Stomach (tissue), 4 donors: Measurements from ENCODE around the gene ALG8.

Source experiments
- POLR2A ChIP-seq, 4 donors: fragments of 450-650 bp; IDR thresholded peaks; one replicate each; pipeline ENCODE4 v1.6.1; 2016; ENCODE audit warnings: antibody characterized with exemption in 4 of 4, control low read depth in 2 of 4, mild to moderate bottlenecking in 1 of 4, moderate library complexity in 1 of 4
- TF ChIP-seq, protein P1 (sequence below), 7 experiments: fragments of 450-650 bp in 4 of 7; fragments of 200-600 bp in 3 of 7; sonication (generic) in 3 of 7; IDR thresholded peaks; one replicate each; pipeline ENCODE4 v1.5.1; 2016 to 2019; ENCODE audit warnings: antibody characterized with exemption in 7 of 7, control low read depth in 2 of 7, mild to moderate bottlenecking in 1 of 7

DNA sequence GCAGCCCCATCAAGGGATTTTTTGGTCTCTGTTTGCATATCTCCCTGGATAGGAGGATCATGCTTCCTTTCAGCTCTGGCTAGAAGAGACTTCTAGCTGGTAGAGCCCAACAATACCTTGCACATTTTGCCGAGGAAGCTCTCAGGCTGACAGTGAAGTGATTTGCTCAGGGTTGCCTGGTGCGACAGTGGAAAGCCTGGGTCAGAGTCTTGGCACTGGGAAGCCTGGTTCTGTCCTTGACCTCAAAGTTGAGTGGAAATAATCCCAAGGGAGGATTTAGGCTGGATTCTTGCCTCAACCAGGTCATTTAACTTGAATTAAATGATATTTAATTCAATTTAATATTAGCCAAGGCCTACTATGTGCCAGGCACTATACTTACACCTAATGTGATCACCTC lies 24.4 kb upstream of the ALG8 start:
- TF ChIP-seq, protein P1, sequence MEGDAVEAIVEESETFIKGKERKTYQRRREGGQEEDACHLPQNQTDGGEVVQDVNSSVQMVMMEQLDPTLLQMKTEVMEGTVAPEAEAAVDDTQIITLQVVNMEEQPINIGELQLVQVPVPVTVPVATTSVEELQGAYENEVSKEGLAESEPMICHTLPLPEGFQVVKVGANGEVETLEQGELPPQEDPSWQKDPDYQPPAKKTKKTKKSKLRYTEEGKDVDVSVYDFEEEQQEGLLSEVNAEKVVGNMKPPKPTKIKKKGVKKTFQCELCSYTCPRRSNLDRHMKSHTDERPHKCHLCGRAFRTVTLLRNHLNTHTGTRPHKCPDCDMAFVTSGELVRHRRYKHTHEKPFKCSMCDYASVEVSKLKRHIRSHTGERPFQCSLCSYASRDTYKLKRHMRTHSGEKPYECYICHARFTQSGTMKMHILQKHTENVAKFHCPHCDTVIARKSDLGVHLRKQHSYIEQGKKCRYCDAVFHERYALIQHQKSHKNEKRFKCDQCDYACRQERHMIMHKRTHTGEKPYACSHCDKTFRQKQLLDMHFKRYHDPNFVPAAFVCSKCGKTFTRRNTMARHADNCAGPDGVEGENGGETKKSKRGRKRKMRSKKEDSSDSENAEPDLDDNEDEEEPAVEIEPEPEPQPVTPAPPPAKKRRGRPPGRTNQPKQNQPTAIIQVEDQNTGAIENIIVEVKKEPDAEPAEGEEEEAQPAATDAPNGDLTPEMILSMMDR (IDR thresholded peaks at IDR 0.05) = no peak
- TF ChIP-seq POLR2A (IDR thresholded peaks at IDR 0.05) = no peak
